Heart right ventricle (tissue), 16 donors: Measurements from ENCODE around the gene OSBPL3. TPM values are rescaled to one million over a fixed set of nuclear protein-coding genes. Genes with fewer than 3 reads are reported as not detected.

Experiments used
- ATAC-seq, 8 donors: fragments of 200-7000 bp; cut with Tn5 transposase; one replicate each; pipeline ENCODE4 v1.9.1; 2020; ENCODE audit warnings: mild to moderate bottlenecking in 8 of 8, moderate library complexity in 8 of 8, moderate number of reproducible peaks in 1 of 8
- DNase-seq, 2 donors: peaks; one replicate each; pipeline ENCODE4 v3.0.0-alpha.2; 2020
- H3K27ac ChIP-seq, 10 donors: fragments of 200-600 bp; sonication (generic) in 2 of 10; one replicate each; pipeline versions ENCODE4 v1.5.0 to v1.8.0; 2020 to 2022; ENCODE audit warnings: mild to moderate bottlenecking in 3 of 10
- H3K27me3 ChIP-seq, 7 donors: fragments of 200-600 bp; one replicate each; pipeline ENCODE4 v1.8.0; 2021 to 2022; ENCODE audit warnings: mild to moderate bottlenecking in 2 of 7
- H3K36me3 ChIP-seq, 9 donors: fragments of 200-600 bp; sonication (generic) in 1 of 9; one replicate each; pipeline versions ENCODE4 v1.5.0 to v1.8.0; 2020 to 2022; ENCODE audit warnings: mild to moderate bottlenecking in 2 of 9
- H3K4me1 ChIP-seq, 9 donors: fragments of 200-600 bp; sonication (generic) in 1 of 9; one replicate each; pipeline versions ENCODE4 v1.5.0 to v1.8.0; 2020 to 2022; ENCODE audit warnings: mild to moderate bottlenecking in 4 of 9
- H3K4me3 ChIP-seq, 10 donors: fragments of 200-600 bp; sonication (generic) in 2 of 10; one replicate each; pipeline versions ENCODE4 v1.5.0 to v1.8.0; 2020 to 2022; ENCODE audit warnings: mild to moderate bottlenecking in 7 of 10, moderate library complexity in 2 of 10
- H3K9me3 ChIP-seq, 11 donors: fragments of 200-600 bp in 10 of 11; sonication (generic) in 2 of 11; one replicate each; pipeline versions ENCODE4 v1.5.0 to v1.8.0; 2013 to 2022; ENCODE audit warnings: mild to moderate bottlenecking in 2 of 11, control low read depth in 1 of 11, moderate library complexity in 1 of 11
- CTCF ChIP-seq, 9 donors: fragments of 200-600 bp; sonication (generic) in 2 of 9; IDR thresholded peaks; one replicate each; pipeline versions ENCODE4 v1.5.0 to v1.8.0; 2021 to 2022; ENCODE audit warnings: antibody characterized with exemption in 9 of 9, mild to moderate bottlenecking in 5 of 9, moderate library complexity in 1 of 9
- WGBS, 2 donors: extraction: QIAGEN DNeasy Blood & Tissue Kit; methylation state at CpG; one replicate each; pipeline ENCODE4 v1.1.7; 2013; ENCODE audit warnings: inconsistent platforms in 1 of 2; 5-methylcytosine and 5-hydroxymethylcytosine counted together
- intact Hi-C, 10 donors: fragments of 100-400 bp; cut with DNase I; formaldehyde crosslinking; loops; one replicate each; pipeline versions ENCODE4 v1.11.1 to v1.14.2; 2022
- polyA plus RNA-seq, 2 donors: library from polyadenylated mRNA; stranded (reverse); fragments of 200-250 nt; gene quantifications; one replicate each; pipeline ENCODE4 v1.2.3, GENCODE V29; 2013
- total RNA-seq, 10 donors: library from RNA; stranded (reverse); fragmentation: NEBNext Ultra II Directional in 3 of 10; extraction: Animal tissue kit (Norgen Biotek cat#: 25700) in 3 of 10; gene quantifications; one replicate each; pipeline versions ENCODE4 v1.2.1 to v1.2.4, GENCODE V29; 2021 to 2023
- donor health status: Arrhythmogenic right ventricular cardiomyopathy.
- donor health status: ischemic (EF 13 %, LVEDD 7.1; RV severe dilation, severe dysfunction).
- donor health status: healthy with polysubstance abuse.
- donor health status: DM: no; HTN: yes; CAD: no.
- donor health status: DM: no; HTN: no; CAD: no.
- donor health status: ischemic (EF 25% LVEDD 6.9; RV normal size, moderate dysfunction).
- donor health status: ischemic (EF 25% LVEDD 5.7; RV mildly dilated, moderate dysfunction).
- donor health status: healthy.
- donor health status: DM: yes; HTN: yes; CAD: no.
- donor health status: Ischemic cardiomyopathy.
- donor health status: ischemic (EF 35%, LVEDD 5.7; RV mildly dilated, moderate dysfunction).
- donor health status: nonischemic (EF 11% LVEDD 7.7; RV severe dilation, severe dysfunction).
- donor health status: DM: yes; HTN: yes; CAD: no.
- donor health status: PGD.
- donor health status: ischemic (EF 29% LVEDD 5.4; RV normal size, mild dysfunction).
- donor health status: nonischemic (EF 23%, LVEDD 6.1; RV moderate dilation, normal function).

OSBPL3 gene
- total and polyA plus RNA-seq, 12 donors = 1.2 to 10.6 (median 3.5) TPM

- Histone ChIP-seq H3K27me3 (no peaks in the 10 kb centered on the region), H3K9me3 (no peaks in the 10 kb centered on the region), H3K4me1 (no peaks in the 10 kb centered on the region), H3K36me3 (no peaks in the 10 kb centered on the region), H3K4me3 (no peak overlapping the region), H3K27ac (no peak overlapping the region)
- ATAC-seq = no peak
- intact Hi-C loops = no loop called here
- TF ChIP-seq CTCF (IDR thresholded peaks at IDR 0.05) = no peak
- DNase-seq = no peak
- WGBS, 2 donors = 70 to 76% methylated on average over 4 of the region's 4 CpGs
Measured at GRCh38 chr7:24948739-24949138, 31.2 kb downstream of the OSBPL3 start.

- no peak for TF ChIP-seq CTCF (IDR thresholded peaks at IDR 0.05)
- no peaks in the 10 kb centered on the region for H3K27me3 ChIP-seq
- ATAC-seq (no peak), DNase-seq (no peak)
- no peaks in the 10 kb centered on the region for H3K36me3 ChIP-seq
- no peak overlapping the region for H3K4me3 ChIP-seq
- intact Hi-C loops = no loop called here
- no peaks in the 10 kb centered on the region for H3K4me1 ChIP-seq
- WGBS, 2 donors = 94 to 97% methylated on average over 1 of the region's 1 CpG
- no peaks in the 10 kb centered on the region for H3K9me3 ChIP-seq
- no peak overlapping the region for H3K27ac ChIP-seq
Measured at GRCh38 chr7:24946467-24946866, 33.5 kb downstream of the OSBPL3 start.

- no peaks in the 10 kb centered on the region for H3K27me3 ChIP-seq
- no peak for ATAC-seq
- no peak overlapping the region for H3K4me3 ChIP-seq
- intact Hi-C loops = no loop called here
- no peaks in the 10 kb centered on the region for H3K4me1 ChIP-seq
- no peaks in the 10 kb centered on the region for H3K9me3 ChIP-seq
- no peak for DNase-seq
- no peaks in the 10 kb centered on the region for H3K36me3 ChIP-seq
- TF ChIP-seq CTCF (IDR thresholded peaks at IDR 0.05) = no peak
- WGBS, 2 donors = 0% methylated on average over 1 of the region's 1 CpG
- H3K27ac ChIP-seq = no peak overlapping the region
Measured at GRCh38 chr7:24945899-24946298, 34.1 kb downstream of the OSBPL3 start.

GRCh38 chr7:24943096-24943948, 36.7 kb downstream of the OSBPL3 start:
- Histone ChIP-seq H3K27ac (no peak overlapping the region), H3K4me3 (no peak overlapping the region), H3K4me1 (peaks cover 0 to 11% (median 0%) of the 10 kb centered on the region in 9 donors), H3K27me3 (no peaks in the 10 kb centered on the region), H3K36me3 (no peaks in the 10 kb centered on the region), H3K9me3 (no peaks in the 10 kb centered on the region)
- whole genome bisulfite sequencing, 2 donors = 76 to 80% methylated on average over 5 of the region's 5 CpGs
- ATAC-seq (no peak), DNase-seq (no peak)
- no peak for TF ChIP-seq CTCF (IDR thresholded peaks at IDR 0.05)
- intact Hi-C loops = no loop called here
